ENCODE data around the gene C4A. TPM values are rescaled to one million over a fixed set of nuclear protein-coding genes. Genes with fewer than 3 reads are reported as not detected.

Gene C4A
- total and polyA plus RNA-seq, 2 of the 13 experiments (the other 11 are each of a cell fraction or from before 2014, with no cell fraction given): 165 to 478 TPM

- TF ChIP-seq HNF1A (IDR thresholded peaks at IDR 0.05; ENCODE audit: low read depth): peak; percentile 23; the same call in 1 of the 2 replicates
- peak; percentile 58 for TF ChIP-seq HNF1A (CRISPR knock-in tag; IDR thresholded peaks at IDR 0.05; ENCODE audit: borderline replicate concordance)
- TF ChIP-seq TRIM24 (CRISPR knock-in tag; IDR thresholded peaks at IDR 0.05): no peak
- TF ChIP-seq ZNF326 (CRISPR knock-in tag; IDR thresholded peaks at IDR 0.05; ENCODE audit: borderline replicate concordance): no peak
- peak; percentile 75 for TF ChIP-seq ZNF329 (CRISPR knock-in tag; IDR thresholded peaks at IDR 0.05; ENCODE audit: low read depth)
- TF ChIP-seq ARHGAP35 (CRISPR knock-in tag; IDR thresholded peaks at IDR 0.05; ENCODE audit: borderline replicate concordance): peak; percentile 84
- peak; percentile 98 for TF ChIP-seq ZNF501 (CRISPR knock-in tag; IDR thresholded peaks at IDR 0.05)
- TF ChIP-seq RARA (CRISPR knock-in tag; IDR thresholded peaks at IDR 0.05): no peak
- TF ChIP-seq, protein P1, sequence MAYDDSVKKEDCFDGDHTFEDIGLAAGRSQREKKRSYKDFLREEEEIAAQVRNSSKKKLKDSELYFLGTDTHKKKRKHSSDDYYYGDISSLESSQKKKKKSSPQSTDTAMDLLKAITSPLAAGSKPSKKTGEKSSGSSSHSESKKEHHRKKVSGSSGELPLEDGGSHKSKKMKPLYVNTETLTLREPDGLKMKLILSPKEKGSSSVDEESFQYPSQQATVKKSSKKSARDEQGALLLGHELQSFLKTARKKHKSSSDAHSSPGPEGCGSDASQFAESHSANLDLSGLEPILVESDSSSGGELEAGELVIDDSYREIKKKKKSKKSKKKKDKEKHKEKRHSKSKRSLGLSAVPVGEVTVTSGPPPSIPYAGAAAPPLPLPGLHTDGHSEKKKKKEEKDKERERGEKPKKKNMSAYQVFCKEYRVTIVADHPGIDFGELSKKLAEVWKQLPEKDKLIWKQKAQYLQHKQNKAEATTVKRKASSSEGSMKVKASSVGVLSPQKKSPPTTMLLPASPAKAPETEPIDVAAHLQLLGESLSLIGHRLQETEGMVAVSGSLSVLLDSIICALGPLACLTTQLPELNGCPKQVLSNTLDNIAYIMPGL (CRISPR knock-in tag; IDR thresholded peaks at IDR 0.05; ENCODE audit: borderline replicate concordance in 1 of 2, low read depth in 1 of 2): peak; percentile 76 to 84; a peak in 3 of 4 replicates
- TF ChIP-seq CEBPB (IDR thresholded peaks at IDR 0.05; ENCODE audit: borderline replicate concordance, low read depth, low read length): peak; percentile 99
- TF ChIP-seq, protein P2, sequence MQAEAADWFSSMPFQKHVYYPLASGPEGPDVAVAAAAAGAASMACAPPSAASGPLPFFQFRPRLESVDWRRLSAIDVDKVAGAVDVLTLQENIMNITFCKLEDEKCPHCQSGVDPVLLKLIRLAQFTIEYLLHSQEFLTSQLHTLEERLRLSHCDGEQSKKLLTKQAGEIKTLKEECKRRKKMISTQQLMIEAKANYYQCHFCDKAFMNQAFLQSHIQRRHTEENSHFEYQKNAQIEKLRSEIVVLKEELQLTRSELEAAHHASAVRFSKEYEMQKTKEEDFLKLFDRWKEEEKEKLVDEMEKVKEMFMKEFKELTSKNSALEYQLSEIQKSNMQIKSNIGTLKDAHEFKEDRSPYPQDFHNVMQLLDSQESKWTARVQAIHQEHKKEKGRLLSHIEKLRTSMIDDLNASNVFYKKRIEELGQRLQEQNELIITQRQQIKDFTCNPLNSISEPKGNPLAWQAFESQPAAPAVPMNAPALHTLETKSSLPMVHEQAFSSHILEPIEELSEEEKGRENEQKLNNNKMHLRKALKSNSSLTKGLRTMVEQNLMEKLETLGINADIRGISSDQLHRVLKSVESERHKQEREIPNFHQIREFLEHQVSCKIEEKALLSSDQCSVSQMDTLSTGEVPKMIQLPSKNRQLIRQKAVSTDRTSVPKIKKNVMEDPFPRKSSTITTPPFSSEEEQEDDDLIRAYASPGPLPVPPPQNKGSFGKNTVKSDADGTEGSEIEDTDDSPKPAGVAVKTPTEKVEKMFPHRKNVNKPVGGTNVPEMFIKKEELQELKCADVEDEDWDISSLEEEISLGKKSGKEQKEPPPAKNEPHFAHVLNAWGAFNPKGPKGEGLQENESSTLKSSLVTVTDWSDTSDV (CRISPR knock-in tag; IDR thresholded peaks at IDR 0.05): peak; percentile 86
- TF ChIP-seq ESRRA (CRISPR knock-in tag; IDR thresholded peaks at IDR 0.05; ENCODE audit: low read depth): peak; percentile 72
- peak; percentile 46; the same call in 1 of the 2 replicates for TF ChIP-seq SMYD3 (CRISPR knock-in tag; IDR thresholded peaks at IDR 0.05)
- TF ChIP-seq RFXANK (CRISPR knock-in tag; IDR thresholded peaks at IDR 0.05): peak; percentile 91; the same call in 1 of the 2 replicates
- no peak for TF ChIP-seq LCORL (IDR thresholded peaks at IDR 0.05)
- peak; percentile 67; the same call in 1 of the 2 replicates for TF ChIP-seq LCORL (CRISPR knock-in tag; IDR thresholded peaks at IDR 0.05)
- peak; percentile 80; the same call in 1 of the 2 replicates for TF ChIP-seq MTA1 (CRISPR knock-in tag; IDR thresholded peaks at IDR 0.05; ENCODE audit: borderline replicate concordance)
- TF ChIP-seq TEAD2 (CRISPR knock-in tag; IDR thresholded peaks at IDR 0.05): no peak
- TF ChIP-seq ZNF263 (CRISPR knock-in tag; IDR thresholded peaks at IDR 0.05): peak; percentile 38; the same call in 1 of the 2 replicates
- peak; percentile 87; the same call in 1 of the 2 replicates for TF ChIP-seq KAT7 (CRISPR knock-in tag; IDR thresholded peaks at IDR 0.05; ENCODE audit: borderline replicate concordance)
- TF ChIP-seq ZSCAN29 (CRISPR knock-in tag; conservative IDR thresholded peaks at IDR 0.05): peak; percentile 55; the same call in 1 of the 2 replicates
- peak; percentile 91 for TF ChIP-seq ERF (CRISPR knock-in tag; IDR thresholded peaks at IDR 0.05)
Measured at GRCh38 chr6:31971993-31972708, 9.7 kb upstream of the C4A start, which contains the start of gene DXO (continued).

All from HepG2 (cell line).